AG09319 (cell line): ENCODE results near the gene ALDH5A1.

Experiments
- DNase-seq: peaks from one replicate; pipeline ENCODE4 v3.0.0-alpha.2; 2010; ENCODE audit warnings: low read depth; ENCODE audit errors: extremely low read depth
- TF ChIP-seq, protein P1 (sequence below): IDR thresholded peaks from 2 replicates; pipeline ENCODE4 v1.5.1; 2011; ENCODE audit warnings: low read depth, mild to moderate bottlenecking, inconsistent platforms, low read length, moderate library complexity

Gene ALDH5A1

DNA sequence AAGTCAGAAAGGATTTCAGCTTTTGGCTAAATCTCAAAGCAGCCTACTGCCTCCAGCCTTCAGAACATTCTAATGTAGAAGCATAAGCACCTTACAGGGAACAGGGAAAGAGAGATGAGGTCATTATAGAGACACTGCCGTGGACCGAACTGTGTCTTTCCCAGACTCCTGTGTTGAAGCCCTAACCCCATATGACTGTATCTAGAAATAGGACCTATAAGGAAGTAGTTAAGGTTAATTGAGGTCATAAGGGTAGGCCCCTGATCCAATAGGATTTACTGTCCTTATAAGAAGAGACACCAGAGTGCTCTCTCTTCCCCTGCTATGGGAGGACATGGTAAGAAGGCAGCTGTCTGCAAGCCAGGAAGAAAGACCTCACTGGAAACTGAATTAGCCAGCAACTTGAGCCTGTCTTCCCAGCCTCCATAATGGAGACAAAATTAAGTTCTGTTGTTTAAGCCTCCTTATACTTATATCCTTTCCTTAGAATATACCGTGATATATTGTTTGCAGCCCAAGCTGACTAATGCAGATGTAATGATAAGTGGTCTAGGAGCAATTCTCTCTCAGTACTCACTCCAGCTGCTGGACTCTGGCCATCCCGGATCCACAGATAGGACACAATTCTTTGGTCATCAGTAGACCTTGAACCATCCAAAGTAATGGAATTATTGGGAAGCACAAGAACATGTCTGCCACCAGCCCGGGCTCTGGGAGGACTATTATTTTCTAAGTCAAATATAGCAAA lies 71.4 kb downstream of the ALDH5A1 start:
- no peak for DNase-seq
- TF ChIP-seq, protein P1, sequence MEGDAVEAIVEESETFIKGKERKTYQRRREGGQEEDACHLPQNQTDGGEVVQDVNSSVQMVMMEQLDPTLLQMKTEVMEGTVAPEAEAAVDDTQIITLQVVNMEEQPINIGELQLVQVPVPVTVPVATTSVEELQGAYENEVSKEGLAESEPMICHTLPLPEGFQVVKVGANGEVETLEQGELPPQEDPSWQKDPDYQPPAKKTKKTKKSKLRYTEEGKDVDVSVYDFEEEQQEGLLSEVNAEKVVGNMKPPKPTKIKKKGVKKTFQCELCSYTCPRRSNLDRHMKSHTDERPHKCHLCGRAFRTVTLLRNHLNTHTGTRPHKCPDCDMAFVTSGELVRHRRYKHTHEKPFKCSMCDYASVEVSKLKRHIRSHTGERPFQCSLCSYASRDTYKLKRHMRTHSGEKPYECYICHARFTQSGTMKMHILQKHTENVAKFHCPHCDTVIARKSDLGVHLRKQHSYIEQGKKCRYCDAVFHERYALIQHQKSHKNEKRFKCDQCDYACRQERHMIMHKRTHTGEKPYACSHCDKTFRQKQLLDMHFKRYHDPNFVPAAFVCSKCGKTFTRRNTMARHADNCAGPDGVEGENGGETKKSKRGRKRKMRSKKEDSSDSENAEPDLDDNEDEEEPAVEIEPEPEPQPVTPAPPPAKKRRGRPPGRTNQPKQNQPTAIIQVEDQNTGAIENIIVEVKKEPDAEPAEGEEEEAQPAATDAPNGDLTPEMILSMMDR = no peak

DNA sequence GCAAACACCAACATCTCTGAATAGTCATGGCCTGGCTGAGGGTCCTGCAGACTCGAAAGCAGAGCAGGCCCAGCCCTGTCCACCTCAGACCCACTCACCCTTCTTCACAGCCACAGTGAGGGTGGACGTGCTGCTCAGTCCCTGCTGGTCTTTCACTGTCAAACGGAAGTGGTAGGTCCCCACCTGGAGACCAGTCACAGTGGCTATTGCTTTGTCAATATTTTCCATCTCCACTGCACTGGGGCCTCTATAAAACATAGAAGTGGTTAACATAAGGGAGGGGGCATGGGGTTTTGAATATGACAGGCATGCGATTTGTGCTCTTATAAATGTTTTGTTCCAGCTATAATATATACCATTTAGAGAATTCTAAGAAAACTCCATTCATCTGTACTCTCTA lies 73.9 kb downstream of the ALDH5A1 start:
- TF ChIP-seq, protein P1 = no peak
- no peak for DNase-seq

DNA sequence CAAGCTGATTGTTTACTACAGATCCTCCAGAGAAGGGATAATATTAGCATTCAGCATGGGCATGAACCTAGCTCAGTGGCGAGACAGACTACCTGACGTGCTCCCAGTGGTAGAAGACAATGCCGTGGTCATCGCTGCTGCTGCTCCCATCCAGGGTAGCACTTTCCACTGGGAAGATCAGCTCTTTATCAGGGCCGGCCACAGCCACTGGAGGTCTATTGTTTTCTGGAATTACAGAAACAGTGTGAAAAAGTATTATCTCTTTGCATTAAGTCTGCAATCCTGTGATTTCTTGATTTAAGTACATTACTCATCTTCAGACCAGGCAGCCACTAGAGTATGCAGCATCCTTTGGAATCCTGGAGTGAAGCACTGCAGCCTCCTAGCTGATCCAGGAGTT lies 75.0 kb downstream of the ALDH5A1 start:
- TF ChIP-seq, protein P1 = no peak
- DNase-seq = no peak

DNA sequence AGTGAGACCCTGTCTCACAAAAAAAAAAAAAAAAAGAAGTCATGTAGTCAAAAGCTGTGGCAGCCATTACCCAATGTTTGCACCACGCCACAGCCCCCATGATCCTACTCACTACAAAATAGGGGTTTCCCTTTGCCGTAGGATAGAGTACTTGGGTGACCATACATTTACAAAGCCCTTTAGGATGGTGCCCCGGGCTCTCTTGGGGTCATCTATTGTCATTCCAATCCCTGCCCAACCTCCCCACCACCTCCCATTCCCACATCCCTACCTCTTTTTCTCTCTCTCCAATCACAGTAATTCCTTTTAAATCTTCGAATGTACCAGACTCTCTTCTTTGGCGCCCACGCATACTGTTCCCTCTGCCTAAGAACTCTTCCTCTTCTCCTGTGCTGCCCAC lies 76.6 kb downstream of the ALDH5A1 start:
- no peak for DNase-seq
- TF ChIP-seq, protein P1 = no peak

DNA sequence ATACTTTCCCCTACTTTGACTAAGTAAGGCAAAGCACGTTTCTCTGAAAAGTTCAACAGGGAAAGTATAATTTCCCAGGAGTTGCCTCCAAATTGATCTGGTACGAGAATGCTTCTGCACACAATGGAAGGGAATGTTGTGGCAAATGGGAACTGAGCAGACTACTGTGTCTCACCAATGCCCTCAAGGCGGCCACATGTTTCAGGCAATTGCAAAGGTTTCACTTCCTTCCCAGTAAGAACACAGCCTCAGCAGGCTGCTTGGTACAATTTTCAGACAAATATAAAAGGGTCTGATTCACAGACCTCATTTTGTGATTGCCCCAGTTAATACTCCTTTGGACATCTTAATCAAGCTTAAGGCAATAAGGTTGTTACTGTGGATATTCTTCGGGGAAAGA lies 80.0 kb downstream of the ALDH5A1 start:
- TF ChIP-seq, protein P1 = no peak
- no peak for DNase-seq

DNA sequence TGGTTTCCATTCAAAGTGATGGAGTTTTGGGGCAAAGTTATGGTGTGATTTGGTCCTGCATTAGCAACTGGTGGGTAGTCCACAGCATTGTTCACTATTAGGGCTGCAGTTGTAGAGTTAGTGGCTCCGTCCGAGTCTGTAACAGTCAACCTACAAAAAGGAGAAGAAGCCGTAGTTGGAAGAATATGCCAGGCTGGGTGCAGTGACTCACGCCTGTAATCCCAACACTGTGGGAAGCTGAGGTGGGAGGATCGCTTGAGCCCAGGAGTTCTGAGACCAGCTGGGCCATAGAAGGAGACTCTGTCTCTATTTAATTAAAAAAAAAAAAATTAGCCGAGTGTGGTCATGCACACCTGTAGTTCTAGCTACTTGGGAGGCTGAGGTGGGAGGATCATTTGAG lies 81.7 kb downstream of the ALDH5A1 start:
- TF ChIP-seq, protein P1 = no peak

DNA sequence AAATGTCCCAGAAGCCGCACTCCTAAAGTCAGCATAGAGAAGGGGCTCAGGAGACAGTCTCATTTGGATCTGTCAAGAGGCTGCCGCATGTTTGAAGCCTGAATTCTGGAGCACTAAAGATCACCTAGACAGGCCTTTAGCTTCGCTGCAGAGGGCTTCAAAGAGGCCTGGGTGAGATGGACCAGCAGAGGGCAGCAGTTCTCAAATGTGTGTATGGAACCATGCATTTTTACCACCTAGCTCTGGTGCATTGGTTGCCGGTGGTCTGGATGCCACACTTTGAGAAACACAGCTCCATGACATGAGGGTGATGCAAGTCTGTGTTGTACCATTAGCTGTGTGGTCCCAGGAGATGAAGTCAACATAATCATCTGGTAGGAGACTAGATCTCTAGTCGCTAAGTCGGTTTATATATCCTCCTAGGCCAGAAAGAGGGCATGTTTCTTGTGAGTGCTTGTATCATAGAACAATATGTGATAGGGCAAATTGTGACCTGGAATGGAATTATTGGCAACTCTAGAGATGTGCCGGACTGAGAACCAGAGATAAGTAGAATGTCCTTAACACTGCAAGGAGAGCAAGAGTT lies 86.4 kb downstream of the ALDH5A1 start:
- TF ChIP-seq, protein P1 = peak; percentile 95
- peak; percentile 10 for DNase-seq

More for the DNA sequence above, 81.7 kb downstream of the ALDH5A1 start:
- no peak for DNase-seq
